Stimulated activated CD4-positive, alpha-beta T cell treated with anti-CD3 and anti-CD28 coated beads, TNF-alpha, amount 100 ng/mL, for 48 hours (primary cell): ENCODE measurements around the gene POU1F1.
"Not testable (repeated sequence)": the region's sequence is repeated elsewhere in the genome, so short reads cannot be mapped to it uniquely, and the experiment has no call there.

Experiments
- DNase-seq, 3 donors: peaks; one replicate each; pipeline ENCODE4 v3.0.0-alpha.2; 2020; ENCODE audit warnings: low read depth in 3 of 3

The POU1F1 gene, protein sequence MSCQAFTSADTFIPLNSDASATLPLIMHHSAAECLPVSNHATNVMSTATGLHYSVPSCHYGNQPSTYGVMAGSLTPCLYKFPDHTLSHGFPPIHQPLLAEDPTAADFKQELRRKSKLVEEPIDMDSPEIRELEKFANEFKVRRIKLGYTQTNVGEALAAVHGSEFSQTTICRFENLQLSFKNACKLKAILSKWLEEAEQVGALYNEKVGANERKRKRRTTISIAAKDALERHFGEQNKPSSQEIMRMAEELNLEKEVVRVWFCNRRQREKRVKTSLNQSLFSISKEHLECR

GRCh38 chr3:87276484-87276883 lies at the start of gene POU1F1:
POU1F1 (minus strand) TSS chr3:87276584; CDS start chr3:87276462, 122 bp downstream.
- DNase-seq = no peak

GRCh38 chr3:87324609-87325008 lies 48.2 kb upstream of the POU1F1 start:
- DNase-seq = no peak

GRCh38 chr3:87320756-87321626 lies 44.6 kb upstream of the POU1F1 start:
- no peak for DNase-seq

DNA sequence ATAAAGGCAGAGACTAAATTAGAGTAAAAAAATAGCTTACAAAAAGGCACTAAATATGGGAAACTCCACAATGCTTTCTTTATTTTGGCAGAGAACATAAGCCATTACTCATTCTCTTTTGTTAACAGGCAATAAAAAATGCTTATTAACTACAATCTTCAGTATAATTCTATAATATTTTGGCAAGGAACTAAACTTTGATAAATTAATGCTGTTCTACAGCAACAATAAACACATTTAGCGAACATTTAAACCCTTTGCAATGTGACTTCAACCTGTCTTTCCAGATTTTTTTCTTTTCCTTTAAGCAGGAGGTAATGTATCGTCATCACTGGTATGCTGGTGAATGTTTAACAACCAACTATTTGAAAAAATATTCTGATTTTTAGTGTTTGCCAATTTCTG lies 42.2 kb upstream of the POU1F1 start:
- no peak for DNase-seq

DNA sequence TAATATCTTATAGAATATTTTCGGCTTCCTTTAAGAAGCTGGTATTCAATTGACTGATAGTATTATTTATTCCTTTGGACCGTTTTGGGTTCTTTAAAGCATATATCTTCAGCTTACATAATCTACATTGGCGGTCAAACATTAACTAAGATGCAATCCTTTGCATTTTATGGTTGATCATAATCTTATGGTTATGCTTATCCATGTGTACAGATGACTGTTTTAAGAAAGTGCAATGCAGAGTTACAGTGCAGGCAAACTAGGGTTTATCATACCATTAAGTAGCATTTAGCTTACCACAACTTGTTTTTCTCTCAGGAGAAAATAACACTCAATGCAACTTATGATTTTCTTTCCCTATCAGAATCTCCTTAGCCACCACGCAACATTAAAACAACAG lies 41.4 kb upstream of the POU1F1 start:
- no peak for DNase-seq

DNA sequence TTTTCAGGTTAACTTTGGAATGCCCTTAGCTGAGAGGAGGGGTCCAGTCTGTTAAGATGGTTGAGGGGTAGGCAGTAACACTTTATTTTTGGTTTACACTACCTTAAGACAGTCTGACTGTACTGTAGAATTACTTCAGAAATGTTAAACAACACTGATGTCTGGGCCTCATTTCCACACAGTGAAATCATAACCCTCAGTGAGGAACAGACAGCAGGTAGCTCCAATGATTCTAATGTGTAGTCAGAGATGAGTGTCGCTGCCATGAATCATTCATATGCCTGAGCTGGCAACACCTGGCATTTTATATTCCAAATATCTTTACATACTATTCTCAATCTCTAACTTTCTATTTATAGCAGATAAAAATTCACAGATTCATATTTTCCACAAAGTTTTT lies 37.3 kb upstream of the POU1F1 start:
- no peak for DNase-seq

- no peak for DNase-seq
Measured at GRCh38 chr3:87311309-87311708, 34.9 kb upstream of the POU1F1 start.

DNA sequence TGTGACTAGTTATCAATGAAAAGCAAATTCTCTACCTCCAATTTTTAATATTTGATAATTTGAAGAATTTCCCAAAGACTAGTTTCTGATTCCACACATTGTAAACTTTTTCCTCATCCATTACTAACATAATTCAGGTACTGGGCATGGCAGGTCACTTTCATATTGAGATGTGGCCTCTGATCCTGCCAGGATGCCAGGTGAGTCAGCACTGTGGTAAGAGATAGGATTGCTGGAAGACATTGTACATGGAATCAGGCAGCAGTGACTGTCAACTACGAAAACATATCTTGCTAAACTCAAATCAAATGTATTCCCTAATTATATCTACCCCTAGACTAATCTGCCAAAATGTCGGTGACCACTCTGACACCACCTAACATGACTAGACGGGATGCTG lies 33.2 kb upstream of the POU1F1 start:
- DNase-seq = no peak

GRCh38 chr3:87307805-87308204 lies 31.4 kb upstream of the POU1F1 start:
- DNase-seq = no peak

GRCh38 chr3:87305517-87305916 lies 29.1 kb upstream of the POU1F1 start:
- DNase-seq = no peak

GRCh38 chr3:87305031-87305430 lies 28.6 kb upstream of the POU1F1 start:
- DNase-seq = not testable (repeated sequence)

DNA sequence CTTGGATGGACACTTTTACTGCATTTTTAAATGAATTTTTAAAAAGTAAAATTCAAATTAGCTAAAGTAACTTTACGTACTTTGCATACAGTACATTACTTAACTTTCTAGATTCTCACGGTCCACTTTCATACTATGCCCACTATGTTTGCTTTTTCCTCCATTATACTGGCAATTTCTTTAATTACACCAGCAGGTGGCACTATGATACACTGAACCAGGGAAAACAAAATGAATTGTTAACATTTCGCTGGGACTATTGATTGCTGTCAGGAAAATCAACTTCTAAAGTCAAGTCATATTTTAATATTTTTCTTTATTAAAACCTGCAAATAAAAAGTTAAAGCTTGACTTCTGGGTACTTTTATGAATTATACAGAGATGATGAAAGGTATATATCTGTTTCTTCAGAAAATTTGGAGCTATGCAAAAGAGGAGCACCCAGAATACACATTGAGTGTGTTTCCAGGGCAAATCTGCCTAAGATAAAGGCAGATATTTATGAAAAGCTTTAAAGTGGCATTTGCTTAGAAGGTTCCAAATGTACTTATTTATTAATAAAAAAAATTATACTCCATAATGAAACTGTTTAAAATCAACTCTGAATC lies 21.8 kb upstream of the POU1F1 start:
- DNase-seq = no peak

- DNase-seq = no peak
Measured at GRCh38 chr3:87288446-87288845, 12.1 kb upstream of the POU1F1 start.

DNA sequence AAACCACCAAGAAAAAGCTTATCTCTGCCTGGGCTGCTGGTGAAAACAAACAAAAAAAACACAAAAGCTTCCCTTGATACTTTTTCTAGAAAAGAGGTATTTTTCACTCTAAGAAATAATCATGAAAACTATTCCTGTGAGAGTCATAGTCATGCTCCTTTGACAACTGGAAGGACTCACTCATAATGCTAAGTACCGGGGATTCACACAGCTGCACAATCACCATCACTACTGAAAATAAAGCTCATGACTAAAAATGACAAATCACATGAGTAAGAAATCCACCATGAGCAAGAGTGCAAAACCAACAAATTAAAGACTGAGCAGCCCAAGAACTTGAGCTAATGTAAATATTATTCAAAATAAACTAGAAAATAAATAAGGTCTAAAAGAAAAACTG lies 10.6 kb upstream of the POU1F1 start:
- DNase-seq = no peak

DNA sequence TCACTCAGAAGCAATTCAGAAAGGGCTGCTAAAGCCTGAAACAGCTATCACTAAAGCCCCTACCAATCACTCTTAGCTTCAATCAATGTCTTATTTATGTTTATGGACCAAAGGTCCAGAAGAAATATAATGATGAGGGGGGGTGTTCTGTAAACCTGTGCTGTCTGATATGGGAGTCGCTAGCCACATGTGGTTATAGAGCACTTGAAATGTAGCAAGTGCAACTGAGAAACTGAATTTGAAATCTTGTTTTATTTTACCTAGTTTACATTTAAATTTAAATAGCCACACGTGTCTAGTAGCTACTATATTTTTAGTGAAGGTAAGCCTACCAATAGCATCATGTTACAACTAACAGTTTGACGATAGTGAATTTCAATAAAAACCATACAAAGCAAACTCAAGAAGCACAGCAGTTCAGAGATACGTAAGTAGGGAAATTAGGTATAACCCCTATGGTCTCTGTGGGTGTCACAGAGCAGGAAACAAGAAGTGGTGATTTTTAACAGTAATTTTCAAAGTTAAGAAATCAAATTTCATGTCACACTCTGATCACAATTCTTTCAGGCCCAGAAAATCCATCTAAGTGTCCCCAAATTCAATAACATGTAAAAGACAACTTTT lies 3.6 kb downstream of the POU1F1 start:
- no peak for DNase-seq

GRCh38 chr3:87270908-87271700 lies 5.3 kb downstream of the POU1F1 start:
- DNase-seq = no peak

DNA sequence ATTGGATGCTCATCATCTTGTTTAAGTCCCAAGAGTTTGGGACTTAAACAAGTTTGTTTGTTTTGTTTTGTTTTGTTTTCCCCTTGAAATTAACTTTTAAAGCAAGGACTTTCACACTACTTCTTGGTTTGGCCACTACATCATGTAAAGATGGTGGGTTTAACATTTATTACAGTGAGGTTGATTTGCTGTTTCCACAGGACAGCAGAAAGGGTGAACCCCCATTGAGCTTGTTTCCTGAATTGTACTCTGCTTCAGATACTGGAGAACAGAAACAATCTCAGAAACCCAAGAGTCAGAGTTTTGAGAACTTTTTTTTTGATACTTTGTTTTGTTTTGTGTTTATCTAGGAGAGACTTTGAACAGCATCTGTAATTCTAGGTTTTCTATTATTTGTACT lies 6.7 kb downstream of the POU1F1 start:
- DNase-seq = no peak

DNA sequence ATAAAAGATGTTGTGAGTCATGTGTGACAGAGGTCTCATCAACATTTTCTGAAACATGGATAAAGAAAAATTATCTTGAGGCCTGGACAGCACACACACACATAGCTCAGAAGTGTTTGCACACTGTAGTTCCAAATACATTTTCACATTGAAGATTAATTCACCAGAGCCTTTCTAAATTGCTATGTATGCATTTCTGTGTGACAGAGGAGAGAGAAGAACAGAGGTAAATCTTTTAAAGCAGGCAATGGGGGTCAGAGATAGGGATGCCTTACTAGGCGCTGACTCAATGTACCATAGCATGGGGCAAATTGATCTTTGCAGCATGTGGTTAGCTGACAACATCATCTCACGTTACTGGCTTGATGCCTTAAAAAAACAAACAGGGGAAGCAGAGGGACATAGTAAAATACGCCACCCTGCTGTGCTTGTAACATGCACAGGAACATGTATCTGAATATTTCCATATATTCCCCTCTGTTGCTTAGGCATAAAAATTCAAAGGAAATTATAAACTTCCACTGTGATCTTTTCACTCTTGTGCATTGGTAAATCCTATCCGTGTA lies 7.7 kb downstream of the POU1F1 start:
- no peak for DNase-seq

DNA sequence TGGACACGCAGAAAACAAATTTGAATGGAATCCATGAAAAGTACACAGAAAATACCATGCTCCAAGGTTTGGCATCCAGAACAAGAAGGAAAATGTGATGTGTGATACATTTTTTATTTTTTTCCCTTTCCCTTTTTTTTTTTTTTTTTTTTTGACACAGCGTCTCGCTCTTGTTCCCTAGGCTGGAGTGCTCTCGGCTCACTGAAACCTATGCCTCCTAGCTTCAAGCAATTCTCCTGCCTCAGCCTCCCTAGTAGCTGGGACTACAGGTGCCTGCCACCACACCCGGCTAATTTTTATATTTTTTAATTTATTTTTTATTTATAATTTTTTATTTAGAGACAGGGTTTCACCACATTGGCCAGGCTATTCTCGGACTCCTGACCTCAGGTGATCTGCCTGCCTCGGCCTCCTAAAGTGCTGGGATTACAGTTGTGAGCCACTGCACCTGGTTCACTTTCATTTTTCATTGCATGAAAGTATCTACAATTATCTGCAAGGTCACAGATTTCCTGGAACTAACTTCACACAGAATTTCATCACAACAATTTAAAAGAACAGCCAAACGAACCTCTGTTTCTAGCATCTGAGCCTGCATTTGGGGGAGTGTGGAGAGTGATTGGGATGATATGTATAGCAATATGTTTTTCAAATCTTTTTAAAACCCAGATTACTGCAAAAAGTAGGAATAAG lies 8.3 kb downstream of the POU1F1 start:
- DNase-seq = no peak

- no peak for DNase-seq
Measured at GRCh38 chr3:87261925-87262324, 14.5 kb downstream of the POU1F1 start.

DNA sequence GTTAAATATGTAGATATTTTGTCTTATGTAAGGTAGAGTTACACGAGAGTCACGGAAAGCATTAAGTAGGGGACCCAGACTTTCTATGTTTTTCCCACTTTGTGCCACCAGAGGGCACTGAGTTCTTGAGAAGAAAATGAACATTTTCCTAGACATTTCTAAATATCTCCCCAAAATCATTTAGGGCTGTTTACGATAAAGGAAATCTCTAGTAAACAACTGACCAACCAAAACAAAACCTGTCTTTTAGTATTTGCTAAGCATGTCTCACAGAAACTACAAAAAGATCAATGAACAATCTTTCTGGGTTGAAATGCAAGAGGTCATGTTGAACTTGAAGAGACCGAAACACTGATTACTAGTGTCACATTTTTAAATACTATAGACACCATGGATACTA lies 16.1 kb downstream of the POU1F1 start:
- DNase-seq = peak in 1 of 3 donors; percentile 22
